Fibroblast of the aortic adventitia (primary cell): ENCODE measurements around the gene ESPN. TPM values are rescaled to one million over a fixed set of nuclear protein-coding genes. Genes with fewer than 3 reads are reported as not detected.
A peak's percentile ranks its signal among the peaks of the same experiment; 100 is the strongest.

ENCODE experiments used
- DNase-seq: peaks from one replicate; pipeline ENCODE4 v3.0.0-alpha.2; 2010; ENCODE audit warnings: low read depth
- H3K4me3 ChIP-seq: 2 replicates; pipeline ENCODE4 v1.5.1; 2011; ENCODE audit warnings: low read depth, mild to moderate bottlenecking, control low read depth, low read length, moderate library complexity
- CTCF ChIP-seq: IDR thresholded peaks from 2 replicates; pipeline ENCODE4 v1.5.1; 2011; ENCODE audit warnings: mild to moderate bottlenecking, low read length, control low read depth, inconsistent platforms; ENCODE audit not compliant: insufficient read depth
- total RNA-seq: library from RNA; depleted of rRNA; stranded (reverse); fragments of >200 nt; gene quantifications from 2 replicates; pipeline ENCODE4 v1.2.3, GENCODE V29; 2012; ENCODE audit warnings: low replicate concordance

ESPN gene
- total RNA-seq, 1 donor = not detected

DNA sequence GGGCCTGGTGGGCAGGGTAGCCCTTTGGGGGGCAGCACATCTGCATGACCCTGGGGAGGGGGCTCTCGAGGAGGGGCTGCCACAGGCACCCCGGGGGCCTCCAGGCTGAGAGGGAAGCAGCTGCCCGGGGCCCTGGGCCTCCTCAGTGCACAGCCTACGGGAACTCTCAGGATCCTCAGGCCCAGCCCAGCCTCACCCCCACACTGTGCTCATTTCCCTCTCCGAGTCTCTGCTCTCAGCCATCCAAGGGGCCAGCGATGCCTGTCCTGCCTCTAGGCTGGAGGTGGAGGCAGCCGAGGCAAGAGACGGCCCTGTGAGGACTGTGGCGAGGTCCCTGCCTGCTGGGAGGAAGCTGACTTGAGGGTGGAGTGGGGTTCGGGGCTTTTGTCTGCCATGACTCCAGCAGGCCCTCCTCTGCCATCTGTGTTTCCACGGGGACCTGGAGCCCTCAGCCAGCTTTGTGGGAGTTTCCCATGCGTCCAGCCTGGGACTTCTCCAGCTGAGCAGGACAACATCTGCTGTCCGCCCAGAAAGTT is 74.1 kb downstream of the ESPN start:
- H3K4me3 ChIP-seq = no peak overlapping the region
- no peak for TF ChIP-seq CTCF

DNA sequence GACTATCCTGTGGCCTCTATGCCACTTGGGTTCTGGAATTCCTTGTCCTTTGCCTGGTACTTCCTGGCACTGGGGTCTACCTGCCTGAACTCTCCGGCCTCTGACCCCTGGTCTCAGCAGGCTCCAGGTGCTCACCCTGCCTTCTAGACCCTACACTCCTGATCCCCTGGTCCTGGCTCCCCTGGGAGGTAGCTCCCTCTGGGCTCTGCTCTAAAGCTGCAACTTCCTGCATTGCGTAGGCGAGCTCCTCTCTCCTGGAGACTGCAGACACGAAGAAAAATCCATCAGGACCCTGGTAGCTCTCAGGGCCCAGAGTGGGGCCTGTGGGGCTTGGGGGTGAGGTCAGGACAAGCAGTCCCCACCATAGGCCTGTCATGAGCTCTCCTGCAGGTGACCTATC is 74.7 kb downstream of the ESPN start:
- no peak for TF ChIP-seq CTCF
- no peak for DNase-seq
- no peak overlapping the region for H3K4me3 ChIP-seq

More for the DNA sequence above, 74.1 kb downstream of the ESPN start:
- DNase-seq = no peak

DNA sequence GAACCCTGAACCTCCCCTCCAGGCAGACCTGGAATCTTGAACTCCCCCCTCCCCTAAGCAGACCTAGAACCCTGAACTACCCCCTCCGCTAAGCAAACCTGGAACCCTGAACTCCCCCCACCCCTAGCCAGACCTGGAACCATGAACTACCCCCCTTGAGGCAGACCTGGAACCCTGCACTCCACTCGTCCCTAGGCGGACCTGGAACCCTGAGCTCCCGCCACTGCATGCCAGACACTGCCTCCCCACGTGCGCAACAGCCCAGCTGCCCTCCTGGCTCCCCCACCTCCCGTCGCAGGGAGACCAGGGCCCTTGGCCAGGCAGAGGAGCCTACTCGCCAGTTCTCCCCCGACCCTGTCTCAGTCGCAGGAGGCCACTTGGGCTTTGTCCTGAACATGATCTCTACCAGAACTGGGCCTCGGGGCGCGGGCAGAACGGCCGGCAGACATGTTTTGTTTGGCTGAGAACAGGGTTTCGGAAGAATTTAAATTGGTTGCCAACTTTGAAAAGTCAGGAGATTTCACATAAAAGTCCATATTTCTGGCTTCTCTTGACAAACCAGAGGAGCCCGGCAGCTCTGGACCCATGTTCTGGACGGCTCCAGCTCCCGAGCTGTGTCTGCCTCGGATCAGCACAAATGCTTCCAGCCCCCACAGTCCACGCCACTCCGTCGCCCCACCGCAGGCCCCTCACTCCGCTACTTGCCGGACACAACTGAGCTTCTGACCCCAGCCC is 76.1 kb downstream of the ESPN start:
- H3K4me3 ChIP-seq = no peak overlapping the region
- TF ChIP-seq CTCF = no peak
- DNase-seq = peak; percentile 71

- no peak for DNase-seq
- TF ChIP-seq CTCF = no peak
- no peak overlapping the region for H3K4me3 ChIP-seq
These were observed 76.8 kb downstream of the ESPN start for GRCh38 chr1:6501279-6501813.

DNA sequence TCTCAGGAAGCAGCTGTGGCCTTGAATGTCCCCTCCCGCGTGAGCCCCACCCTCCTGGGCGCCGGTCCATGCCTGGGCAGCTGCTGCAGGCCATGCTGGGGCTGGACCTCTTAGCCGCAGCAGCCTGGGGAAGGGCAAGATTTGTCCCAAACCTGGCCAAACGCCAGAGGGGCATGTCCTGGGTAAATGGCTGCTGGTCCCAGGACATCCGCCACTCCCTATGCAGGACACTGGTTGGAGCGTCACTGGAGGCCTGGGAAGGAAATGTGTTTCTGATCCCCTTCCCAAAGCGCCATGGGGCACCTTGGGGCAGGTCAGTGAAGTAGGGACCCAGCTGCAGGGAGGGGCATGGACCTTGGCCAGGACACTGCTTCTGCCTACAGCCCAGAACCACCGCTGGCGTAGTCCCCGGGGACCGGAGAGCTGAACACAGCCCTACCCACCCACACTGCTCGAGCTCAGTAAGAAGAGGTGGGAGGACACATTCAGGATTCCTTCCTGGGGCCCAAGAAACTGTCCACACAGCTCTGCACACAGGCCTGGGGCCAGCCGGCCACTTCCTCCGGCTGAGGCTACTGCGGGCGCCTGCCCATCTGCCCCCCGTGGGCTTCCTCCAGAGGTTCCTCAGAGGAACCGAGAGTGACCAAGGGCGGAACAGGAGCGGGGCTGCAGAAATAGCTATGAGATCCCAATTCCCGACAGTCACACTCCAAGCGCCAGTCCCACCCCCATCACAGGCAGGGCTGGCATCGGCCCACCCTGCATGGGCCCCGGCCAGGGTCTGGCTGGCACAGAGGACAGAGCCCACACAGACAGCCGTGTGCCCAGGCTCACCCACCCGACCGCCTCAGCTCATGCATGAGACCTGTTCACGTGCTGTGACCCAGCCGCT is 77.7 kb downstream of the ESPN start:
- DNase-seq = peak; percentile 41
- no peak for TF ChIP-seq CTCF
- H3K4me3 ChIP-seq = no peak overlapping the region

DNA sequence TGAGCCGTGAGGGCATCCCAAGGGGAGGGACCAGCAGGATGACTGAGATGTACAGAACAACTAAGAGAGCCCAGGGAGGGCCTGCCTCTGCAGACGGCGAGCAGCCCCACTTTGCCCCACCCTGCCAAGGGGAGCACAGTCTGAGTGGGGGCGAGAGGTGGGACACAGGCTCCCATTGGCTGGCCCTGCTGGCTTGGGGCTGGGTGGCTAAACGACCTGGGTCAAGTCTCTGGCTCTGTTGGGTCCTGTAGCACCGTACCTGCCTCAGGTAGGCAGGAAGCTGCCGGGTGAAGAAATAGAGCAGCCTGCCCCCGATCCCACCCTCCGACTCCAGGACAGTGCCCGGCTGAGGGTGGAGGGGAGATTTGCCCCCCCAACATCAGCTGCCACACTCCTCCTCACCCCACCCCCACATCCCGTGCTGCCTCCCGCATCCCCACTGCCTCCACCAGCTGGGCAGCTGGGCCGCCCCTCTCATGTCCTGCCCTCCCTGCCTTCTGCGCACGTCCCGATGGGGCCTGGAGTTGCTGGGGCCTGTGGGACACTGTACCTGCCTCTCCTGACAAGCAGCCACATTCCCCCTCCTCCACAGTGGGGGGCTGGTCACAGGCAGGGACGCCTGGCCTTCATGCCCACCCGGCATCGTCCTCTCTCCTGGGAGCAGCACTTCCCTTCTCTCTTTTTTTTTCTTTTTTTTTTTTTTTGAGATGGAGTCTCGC is 79.5 kb downstream of the ESPN start:
- TF ChIP-seq CTCF = no peak
- no peak for DNase-seq
- no peak overlapping the region for H3K4me3 ChIP-seq
